ENCODE measurements around the gene PRKAG2. TPM values are rescaled to one million over a fixed set of nuclear protein-coding genes. Genes with fewer than 3 reads are reported as not detected.
"Not testable (repeated sequence)": the region's sequence is repeated elsewhere in the genome, so short reads cannot be mapped to it uniquely, and the experiment has no call there.

PRKAG2 gene
- total RNA-seq, 4 donors from 2014 or later, result 7.5 to 14.3 (median 12.2) TPM

DNA sequence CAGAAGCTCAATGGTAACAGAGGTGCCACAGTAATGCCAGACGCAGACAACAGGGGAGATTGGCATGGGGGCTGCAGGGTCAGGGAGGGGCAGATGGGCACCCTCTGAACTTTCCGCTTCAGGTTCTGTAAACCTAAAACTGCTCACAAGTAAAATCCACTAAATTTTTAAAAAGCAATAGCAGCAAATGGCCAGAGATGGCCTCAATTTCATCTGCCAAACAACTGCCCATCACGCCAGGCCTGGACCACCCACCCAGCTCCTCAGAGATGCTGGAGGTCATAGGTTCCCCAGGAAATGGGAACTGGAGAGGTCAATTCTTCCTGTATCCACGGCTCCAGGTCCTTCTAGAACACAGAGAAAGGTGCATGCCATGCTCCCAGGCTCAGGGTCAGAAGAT lies 76.1 kb downstream of the PRKAG2 start:
- no peak for DNase-seq (ENCODE audit: low spot score in 2 of 2)
- intact Hi-C loops (cut with DNase I; ENCODE audit: low total_unique reads), result no loop called here
- WGBS, 2 donors, result 94% methylated on average over 4 of the region's 4 CpGs
- no peak overlapping the region for H3K4me3 ChIP-seq (ENCODE audit: low read depth, poor library complexity, severe bottlenecking)
- TF ChIP-seq, protein P1, sequence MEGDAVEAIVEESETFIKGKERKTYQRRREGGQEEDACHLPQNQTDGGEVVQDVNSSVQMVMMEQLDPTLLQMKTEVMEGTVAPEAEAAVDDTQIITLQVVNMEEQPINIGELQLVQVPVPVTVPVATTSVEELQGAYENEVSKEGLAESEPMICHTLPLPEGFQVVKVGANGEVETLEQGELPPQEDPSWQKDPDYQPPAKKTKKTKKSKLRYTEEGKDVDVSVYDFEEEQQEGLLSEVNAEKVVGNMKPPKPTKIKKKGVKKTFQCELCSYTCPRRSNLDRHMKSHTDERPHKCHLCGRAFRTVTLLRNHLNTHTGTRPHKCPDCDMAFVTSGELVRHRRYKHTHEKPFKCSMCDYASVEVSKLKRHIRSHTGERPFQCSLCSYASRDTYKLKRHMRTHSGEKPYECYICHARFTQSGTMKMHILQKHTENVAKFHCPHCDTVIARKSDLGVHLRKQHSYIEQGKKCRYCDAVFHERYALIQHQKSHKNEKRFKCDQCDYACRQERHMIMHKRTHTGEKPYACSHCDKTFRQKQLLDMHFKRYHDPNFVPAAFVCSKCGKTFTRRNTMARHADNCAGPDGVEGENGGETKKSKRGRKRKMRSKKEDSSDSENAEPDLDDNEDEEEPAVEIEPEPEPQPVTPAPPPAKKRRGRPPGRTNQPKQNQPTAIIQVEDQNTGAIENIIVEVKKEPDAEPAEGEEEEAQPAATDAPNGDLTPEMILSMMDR (IDR thresholded peaks at IDR 0.05), result no peak
- TF ChIP-seq POLR2A (IDR thresholded peaks at IDR 0.05), result no peak

DNA sequence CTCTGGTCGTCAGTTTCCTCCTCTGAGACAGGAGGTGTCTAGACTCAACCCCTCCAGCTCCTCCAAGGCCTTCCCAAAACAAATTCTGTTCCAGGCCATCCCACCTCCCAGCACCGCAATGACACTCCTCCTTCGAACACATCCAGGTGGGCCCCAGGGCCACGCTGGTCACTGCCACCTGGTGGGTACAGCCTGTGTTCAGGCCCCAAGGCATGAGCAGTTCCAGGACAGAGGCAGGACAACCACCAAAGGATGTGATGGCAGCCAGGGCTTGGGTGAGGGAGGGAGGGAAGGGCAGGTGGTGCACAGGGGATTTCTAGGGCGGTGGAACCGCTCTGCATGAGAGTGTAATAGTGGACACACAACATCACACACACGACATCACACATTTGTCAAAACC lies 76.5 kb downstream of the PRKAG2 start:
- no peak for DNase-seq (ENCODE audit: low spot score in 2 of 2)
- no peak overlapping the region for H3K4me3 ChIP-seq (ENCODE audit: low read depth, poor library complexity, severe bottlenecking)
- TF ChIP-seq, protein P1 (IDR thresholded peaks at IDR 0.05), result no peak
- TF ChIP-seq POLR2A (IDR thresholded peaks at IDR 0.05), result no peak
- WGBS, 2 donors, result 83 to 94% methylated on average over 7 of the region's 7 CpGs
- intact Hi-C loops (cut with DNase I; ENCODE audit: low total_unique reads), result no loop called here

DNA sequence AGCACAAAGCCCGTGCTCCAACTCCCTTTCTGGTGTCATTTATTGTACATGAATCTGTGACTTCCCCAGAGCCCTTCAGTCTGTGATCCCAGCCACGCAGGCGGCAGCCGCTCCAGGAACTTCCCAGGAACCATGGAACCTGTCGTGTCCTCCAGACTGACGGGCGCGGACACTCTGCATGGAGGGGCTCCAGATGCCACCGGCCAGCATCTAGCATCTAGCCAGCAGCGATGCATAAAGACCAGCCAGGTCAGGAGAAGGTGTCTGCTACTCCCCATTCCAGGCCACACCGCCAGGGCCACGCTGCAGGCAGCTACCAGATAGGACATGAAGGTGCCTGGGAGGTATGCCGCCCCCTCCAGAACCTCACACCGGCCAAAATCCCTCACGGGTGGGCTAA lies 77.4 kb downstream of the PRKAG2 start:
- TF ChIP-seq POLR2A (IDR thresholded peaks at IDR 0.05), result no peak
- TF ChIP-seq, protein P1 (IDR thresholded peaks at IDR 0.05), result no peak
- intact Hi-C loops (cut with DNase I; ENCODE audit: low total_unique reads), result no loop called here
- DNase-seq (ENCODE audit: low spot score in 2 of 2), result no peak

DNA sequence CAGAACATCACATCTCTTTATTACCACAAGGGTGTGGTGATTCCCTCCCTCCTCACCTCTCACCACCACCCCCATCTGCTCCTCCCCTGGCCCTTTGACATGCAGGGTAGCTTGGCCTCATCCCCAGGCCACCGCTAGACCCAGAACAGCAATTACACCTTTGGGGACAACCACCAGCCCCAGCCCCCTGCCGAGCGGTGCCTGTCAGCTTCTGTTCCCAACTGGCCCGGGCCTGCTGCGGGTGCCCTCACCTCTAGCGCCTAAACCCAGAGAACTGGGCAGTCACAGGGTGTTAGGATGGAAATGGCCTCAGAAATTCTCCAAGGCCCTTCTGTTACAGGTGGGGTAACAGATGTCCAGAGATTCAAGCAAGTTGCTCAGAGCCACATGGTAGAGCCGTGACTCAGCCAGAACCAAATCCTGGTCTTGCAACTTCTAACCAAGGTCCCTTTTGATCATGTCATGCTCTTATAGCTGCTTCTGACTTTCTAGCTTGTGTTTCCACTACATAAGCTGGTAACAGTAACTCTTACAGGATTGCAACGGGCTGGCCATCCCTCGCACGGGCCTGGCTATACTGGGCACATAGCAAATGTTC lies 78.0 kb downstream of the PRKAG2 start:
- intact Hi-C loops (cut with DNase I; ENCODE audit: low total_unique reads), result no loop called here
- no peak for TF ChIP-seq POLR2A (IDR thresholded peaks at IDR 0.05)
- TF ChIP-seq, protein P1 (IDR thresholded peaks at IDR 0.05), result no peak
- WGBS, 2 donors, result 91 to 98% methylated on average over 10 of the region's 10 CpGs
- no peak for DNase-seq (ENCODE audit: low spot score in 2 of 2)
- no peak overlapping the region for H3K4me3 ChIP-seq (ENCODE audit: low read depth, poor library complexity, severe bottlenecking)

More for the DNA sequence above, 77.4 kb downstream of the PRKAG2 start:
- no peak overlapping the region for H3K4me3 ChIP-seq (ENCODE audit: low read depth, poor library complexity, severe bottlenecking)
- WGBS, 2 donors, result 99% methylated on average over 14 to 15 of the region's 15 CpGs

DNA sequence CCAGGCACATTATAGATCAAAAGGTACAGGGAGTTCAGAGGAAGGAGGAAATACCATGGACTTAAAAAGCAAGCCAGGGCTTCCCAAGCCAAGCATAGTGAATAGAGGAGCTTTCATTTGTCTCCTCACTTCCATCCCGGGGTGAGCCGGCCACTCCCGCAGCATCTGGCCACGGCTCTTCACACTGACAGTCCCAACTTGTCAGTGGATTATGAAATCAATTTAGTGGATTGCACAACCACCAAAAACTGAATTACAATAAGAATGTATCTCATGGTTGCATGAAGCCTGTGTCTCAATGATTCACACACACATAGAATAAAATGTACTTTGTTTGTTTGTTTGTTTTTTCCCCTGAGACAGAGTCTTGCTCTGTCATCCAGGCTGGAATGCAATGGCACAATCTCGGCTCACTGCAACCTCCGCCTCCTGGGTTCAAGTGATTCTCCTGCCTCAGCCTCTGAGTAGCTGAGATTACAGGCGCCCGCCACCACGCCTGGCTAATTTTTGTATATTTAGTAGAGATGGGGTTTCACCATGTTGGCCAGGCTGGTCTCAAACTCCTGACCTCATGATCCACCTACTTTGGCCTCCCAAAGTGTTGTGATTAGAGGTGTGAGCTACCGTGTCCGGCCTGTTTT lies 79.1 kb downstream of the PRKAG2 start:
- 54 to 56% methylated on average over 11 of the region's 11 CpGs for WGBS, 2 donors
- H3K4me3 ChIP-seq (ENCODE audit: low read depth, poor library complexity, severe bottlenecking); intact Hi-C loops (cut with DNase I; ENCODE audit: low total_unique reads): not testable (repeated sequence)
- peak; percentile 77 to 94 for DNase-seq (ENCODE audit: low spot score in 2 of 2)

DNA sequence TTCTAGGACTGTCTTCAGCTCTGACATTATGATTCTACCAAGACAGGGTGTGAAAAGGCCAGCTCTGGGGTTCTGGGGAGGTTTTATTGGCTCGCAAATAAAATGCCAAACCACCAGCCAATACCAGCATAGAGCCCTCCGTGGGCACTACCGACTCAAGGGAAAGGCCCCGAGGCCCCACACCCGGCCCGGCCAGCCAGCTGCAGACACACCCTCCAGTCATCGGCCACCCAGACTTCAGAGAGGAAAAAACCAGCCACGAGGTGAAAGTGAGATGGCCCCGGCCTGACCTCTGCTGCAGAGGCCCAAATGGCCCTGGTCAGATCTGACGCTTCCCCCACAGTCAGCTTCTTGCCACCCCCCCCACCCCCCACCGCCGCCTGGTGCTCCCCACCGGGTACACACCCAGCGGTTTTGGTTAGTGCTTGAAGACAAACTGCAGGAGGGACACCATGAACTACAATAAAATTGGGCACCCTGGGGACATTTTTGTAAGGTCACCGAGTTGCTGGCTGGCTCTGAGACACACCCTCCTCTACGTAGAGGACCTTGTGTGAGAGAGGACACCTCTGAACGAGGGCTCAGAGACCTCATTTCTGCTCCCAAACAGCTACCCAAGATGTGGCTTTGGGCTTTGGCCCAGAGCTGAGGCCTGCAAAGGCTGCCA lies 79.9 kb downstream of the PRKAG2 start:
- DNase-seq (ENCODE audit: low spot score in 2 of 2), result peak; percentile 49 to 92
- intact Hi-C loops (cut with DNase I; ENCODE audit: low total_unique reads), result no loop called here
- 24 to 34% methylated on average over 17 of the region's 17 CpGs for whole genome bisulfite sequencing, 2 donors
- TF ChIP-seq, protein P1 (IDR thresholded peaks at IDR 0.05), result no peak
- TF ChIP-seq POLR2A (IDR thresholded peaks at IDR 0.05), result no peak
- no peak overlapping the region for H3K4me3 ChIP-seq (ENCODE audit: low read depth, poor library complexity, severe bottlenecking)

Measured in lower leg skin (tissue), 4 donors.